H9 (cell line): Measurements from ENCODE around the gene VWC2. TPM values are rescaled to one million over a fixed set of nuclear protein-coding genes. Genes with fewer than 3 reads are reported as not detected.

ENCODE experiments used
- DNase-seq: peaks from one replicate; pipeline ENCODE4 v3.0.0-alpha.2; 2017
- H2AFZ ChIP-seq: one replicate; pipeline ENCODE4 v1.6.1; 2013; ENCODE audit warnings: mild to moderate bottlenecking, low read length, control low read depth, moderate library complexity
- H2AK5ac ChIP-seq: 2 replicates; pipeline ENCODE4 v1.6.1; 2013; ENCODE audit warnings: low read length, control low read depth, mixed read lengths; ENCODE audit not compliant: insufficient read length
- H2BK120ac ChIP-seq: one replicate; pipeline ENCODE4 v1.6.1; 2013; ENCODE audit warnings: low read depth, mild to moderate bottlenecking, low read length, control low read depth, inconsistent platforms; ENCODE audit not compliant: poor library complexity, severe bottlenecking
- H2BK12ac ChIP-seq: 2 replicates; pipeline ENCODE4 v1.6.1; 2013; ENCODE audit warnings: low read length, control low read depth, mixed read lengths, low read depth; ENCODE audit not compliant: insufficient read length
- H2BK15ac ChIP-seq: 2 replicates; pipeline ENCODE4 v1.6.1; 2013; ENCODE audit warnings: low read depth, low read length, control low read depth
- H2BK20ac ChIP-seq: one replicate; pipeline ENCODE4 v1.6.1; 2013; ENCODE audit warnings: low read depth, mild to moderate bottlenecking, low read length, control low read depth, inconsistent platforms; ENCODE audit not compliant: poor library complexity, severe bottlenecking
- H2BK5ac ChIP-seq: 2 replicates; pipeline ENCODE4 v1.6.1; 2013; ENCODE audit warnings: low read length, control low read depth, mixed read lengths; ENCODE audit not compliant: insufficient read length
- H3K14ac ChIP-seq: 2 replicates; pipeline ENCODE4 v1.6.1; 2013; ENCODE audit warnings: low read length, control low read depth; ENCODE audit not compliant: insufficient read depth
- H3K18ac ChIP-seq: 2 replicates; pipeline ENCODE4 v1.6.1; 2013; ENCODE audit warnings: low read depth, mild to moderate bottlenecking, mixed read lengths, low read length, control low read depth; ENCODE audit not compliant: insufficient read length
- H3K23ac ChIP-seq: 2 replicates; pipeline ENCODE4 v1.6.1; 2013; ENCODE audit warnings: low read length, control low read depth, mixed read lengths, low read depth; ENCODE audit not compliant: insufficient read length
- H3K23me2 ChIP-seq: 2 replicates; pipeline ENCODE4 v1.6.1; 2013; ENCODE audit warnings: low read depth, mild to moderate bottlenecking, mixed read lengths, low read length, control low read depth; ENCODE audit not compliant: insufficient read length, poor library complexity, severe bottlenecking
- H3K27ac ChIP-seq: 2 replicates; pipeline ENCODE4 v1.5.1; 2013; ENCODE audit warnings: low read length, control low read depth, mixed read lengths, low read depth; ENCODE audit not compliant: insufficient read length
- H3K27me3 ChIP-seq: 2 replicates; pipeline ENCODE4 v1.6.1; 2013; ENCODE audit warnings: low read length, control low read depth, inconsistent platforms; ENCODE audit not compliant: insufficient read depth
- H3K4ac ChIP-seq: 2 replicates; pipeline ENCODE4 v1.6.1; 2013; ENCODE audit warnings: low read depth, mild to moderate bottlenecking, control low read depth, inconsistent platforms, low read length, moderate library complexity
- H3K4me1 ChIP-seq: 2 replicates; pipeline ENCODE4 v1.6.1; 2013; ENCODE audit warnings: low read length, control low read depth, inconsistent platforms; ENCODE audit not compliant: insufficient read depth
- H3K4me2 ChIP-seq: 2 replicates; pipeline ENCODE4 v1.6.1; 2013; ENCODE audit warnings: low read length, control low read depth, mixed read lengths; ENCODE audit not compliant: insufficient read length, insufficient read depth
- H3K56ac ChIP-seq: 2 replicates; pipeline ENCODE4 v1.6.1; 2013; ENCODE audit warnings: low read depth, mild to moderate bottlenecking, mixed read lengths, low read length, control low read depth; ENCODE audit not compliant: insufficient read length
- H3K79me1 ChIP-seq: 2 replicates; pipeline ENCODE4 v1.6.1; 2013; ENCODE audit warnings: low read depth, mild to moderate bottlenecking, moderate library complexity, low read length, control low read depth, inconsistent platforms; ENCODE audit not compliant: insufficient read depth, poor library complexity, severe bottlenecking
- H3K79me2 ChIP-seq: 2 replicates; pipeline ENCODE4 v1.6.1; 2013; ENCODE audit warnings: low read length, control low read depth, inconsistent platforms; ENCODE audit not compliant: insufficient read depth
- H3K9ac ChIP-seq: 2 replicates; pipeline ENCODE4 v1.6.1; 2013; ENCODE audit warnings: low read length, control low read depth, mixed read lengths; ENCODE audit not compliant: insufficient read length; ENCODE audit errors: extremely low read depth
- H3K9me3 ChIP-seq: one replicate; pipeline ENCODE4 v1.6.1; 2013; ENCODE audit warnings: low read depth, low read length, inconsistent platforms; ENCODE audit not compliant: control insufficient read depth
- H3T11ph ChIP-seq: one replicate; pipeline ENCODE4 v1.6.1; 2013; ENCODE audit warnings: mild to moderate bottlenecking, low read length, control low read depth, inconsistent platforms
- H4K20me1 ChIP-seq: one replicate; pipeline ENCODE4 v1.6.1; 2013; ENCODE audit not compliant: control insufficient read depth, insufficient read length, insufficient read depth
- H4K5ac ChIP-seq: 2 replicates; pipeline ENCODE4 v1.6.1; 2013; ENCODE audit warnings: low read depth, mild to moderate bottlenecking, mixed read lengths, low read length, control low read depth; ENCODE audit not compliant: insufficient read length
- H4K8ac ChIP-seq: replicated peaks from 2 replicates; pipeline ENCODE4 v1.6.1; 2013; ENCODE audit warnings: low read length, control low read depth, mixed read lengths, low read depth; ENCODE audit not compliant: insufficient read length
- H4K91ac ChIP-seq: 2 replicates; pipeline ENCODE4 v1.6.1; 2013; ENCODE audit warnings: low read depth, mild to moderate bottlenecking, moderate library complexity, mixed read lengths, low read length, control low read depth; ENCODE audit not compliant: insufficient read length
- H3K27ac Mint-ChIP-seq, 3 experiments: 2 replicates in 2 of 3; 3 replicates in 1 of 3; pipeline ENCODE4 v1.8.0; 2020 to 2021; ENCODE audit warnings: mixed read lengths in 3 of 3, mild to moderate bottlenecking in 1 of 3, moderate library complexity in 1 of 3
- H3K27me3 Mint-ChIP-seq: 2 replicates; pipeline ENCODE4 v1.8.0; 2021; ENCODE audit warnings: low read depth, mild to moderate bottlenecking, moderate library complexity, mixed read lengths
- H3K36me3 Mint-ChIP-seq, 3 experiments: 2 replicates in 2 of 3; 3 replicates in 1 of 3; pipeline ENCODE4 v1.8.0; 2020 to 2021; ENCODE audit warnings: low read depth in 3 of 3, mixed read lengths in 3 of 3; ENCODE audit not compliant: insufficient read depth in 1 of 3
- H3K4me1 Mint-ChIP-seq, 2 experiments: 2 replicates each; pipeline ENCODE4 v1.8.0; 2020; ENCODE audit warnings: mixed read lengths in 2 of 2
- H3K4me3 Mint-ChIP-seq, 2 experiments: 2 replicates in 1 of 2; 3 replicates in 1 of 2; pipeline ENCODE4 v1.8.0; 2020 to 2021; ENCODE audit warnings: mild to moderate bottlenecking in 2 of 2, mixed read lengths in 2 of 2, moderate library complexity in 1 of 2
- H3K9me3 Mint-ChIP-seq, 2 experiments: 2 replicates in 1 of 2; 3 replicates in 1 of 2; pipeline ENCODE4 v1.8.0; 2020; ENCODE audit warnings: mild to moderate bottlenecking in 2 of 2, mixed read lengths in 2 of 2, moderate library complexity in 1 of 2
- WGBS: extraction: QIAGEN DNeasy Blood & Tissue Kit; methylation state at CpG from one replicate; pipeline ENCODE4 v1.1.7; 2013; ENCODE audit warnings: missing lambda C conversion rate, low lambda C conversion rate, mixed read lengths; ENCODE audit not compliant: insufficient read length; ENCODE audit errors: extremely low coverage; 5-methylcytosine and 5-hydroxymethylcytosine counted together
- total RNA-seq: library from RNA; stranded (reverse); gene quantifications from 2 replicates; pipeline ENCODE4 v1.2.1, GENCODE V29; 2021
- TF ChIP-seq, protein P1 (sequence below): fragments of 200-600 bp; sonication (generic); conservative IDR thresholded peaks from 3 replicates; pipeline ENCODE4 v1.8.0; 2021; ENCODE audit warnings: antibody characterized with exemption, mild to moderate bottlenecking

VWC2 gene
- total RNA-seq, 1 experiment from 2014 or later = 0.02 TPM

DNA sequence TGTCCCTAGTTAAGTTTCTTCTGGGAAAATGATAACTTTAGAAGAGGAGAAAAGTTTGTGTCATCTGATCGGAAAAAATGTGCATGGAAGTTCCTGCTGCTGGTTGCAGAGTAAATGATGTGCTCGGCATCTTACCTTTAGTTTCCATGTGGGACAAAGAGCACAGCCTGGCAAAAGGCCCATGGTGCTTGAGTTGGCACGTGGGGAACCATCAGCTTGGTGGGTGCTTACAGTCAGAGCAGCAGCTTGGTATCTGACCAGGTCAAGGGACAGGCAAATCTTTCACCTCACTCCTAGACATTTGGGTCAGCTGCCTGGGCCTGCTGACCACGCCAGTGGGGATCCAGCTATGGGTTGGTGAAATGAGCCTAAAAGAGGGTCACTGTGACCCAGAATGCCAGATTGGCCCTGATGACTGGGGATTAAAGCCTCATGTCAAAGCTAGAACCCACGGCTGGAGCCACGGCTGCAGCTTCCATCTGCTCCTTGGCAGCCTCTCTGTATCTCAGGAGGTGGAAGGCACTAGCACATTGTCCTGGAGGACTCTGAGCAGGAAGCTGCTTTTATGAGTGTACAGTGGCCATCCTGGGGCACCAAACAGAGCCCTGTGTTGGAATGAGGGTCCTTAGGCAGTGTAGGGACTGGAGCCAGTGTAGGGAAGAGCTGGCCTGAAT is 24.7 kb downstream of the VWC2 start:
- no peak overlapping the region for H2BK120ac ChIP-seq
- Mint-ChIP-seq H3K4me3 (no peak overlapping the region), H3K27ac (no peak overlapping the region), H3K4me1 (no peaks in the 10 kb centered on the region), H3K36me3 (no peaks in the 10 kb centered on the region; a peak in 1 of 7 replicates), H3K27me3 (no peaks in the 10 kb centered on the region), H3K9me3 (no peaks in the 10 kb centered on the region)
- no peak overlapping the region for H3K14ac ChIP-seq
- H3K23me2 ChIP-seq = no peaks in the 10 kb centered on the region
- no peak overlapping the region for H3K23ac ChIP-seq
- no peak overlapping the region for H2AK5ac ChIP-seq
- H3T11ph ChIP-seq = no peak overlapping the region
- H3K9me3 ChIP-seq = no peaks in the 10 kb centered on the region
- WGBS = no CpG with 5 or more reads among the region's 6 CpGs
- no peak overlapping the region for H4K8ac ChIP-seq
- H3K4me2 ChIP-seq = no peak overlapping the region
- DNase-seq = no peak
- no peaks in the 10 kb centered on the region for H3K79me2 ChIP-seq
- H3K27me3 ChIP-seq = no peaks in the 10 kb centered on the region
- H2BK20ac ChIP-seq = no peak overlapping the region
- H4K91ac ChIP-seq = no peak overlapping the region
- no peak overlapping the region for H3K56ac ChIP-seq
- no peak overlapping the region for H4K5ac ChIP-seq
- no peak overlapping the region for H2BK15ac ChIP-seq
- H3K18ac ChIP-seq = no peak overlapping the region
- H3K4me1 ChIP-seq = no peaks in the 10 kb centered on the region
- H3K4ac ChIP-seq = no peak overlapping the region
- no peak overlapping the region for H2BK12ac ChIP-seq
- no peak overlapping the region for H2AFZ ChIP-seq
- TF ChIP-seq, protein P1, sequence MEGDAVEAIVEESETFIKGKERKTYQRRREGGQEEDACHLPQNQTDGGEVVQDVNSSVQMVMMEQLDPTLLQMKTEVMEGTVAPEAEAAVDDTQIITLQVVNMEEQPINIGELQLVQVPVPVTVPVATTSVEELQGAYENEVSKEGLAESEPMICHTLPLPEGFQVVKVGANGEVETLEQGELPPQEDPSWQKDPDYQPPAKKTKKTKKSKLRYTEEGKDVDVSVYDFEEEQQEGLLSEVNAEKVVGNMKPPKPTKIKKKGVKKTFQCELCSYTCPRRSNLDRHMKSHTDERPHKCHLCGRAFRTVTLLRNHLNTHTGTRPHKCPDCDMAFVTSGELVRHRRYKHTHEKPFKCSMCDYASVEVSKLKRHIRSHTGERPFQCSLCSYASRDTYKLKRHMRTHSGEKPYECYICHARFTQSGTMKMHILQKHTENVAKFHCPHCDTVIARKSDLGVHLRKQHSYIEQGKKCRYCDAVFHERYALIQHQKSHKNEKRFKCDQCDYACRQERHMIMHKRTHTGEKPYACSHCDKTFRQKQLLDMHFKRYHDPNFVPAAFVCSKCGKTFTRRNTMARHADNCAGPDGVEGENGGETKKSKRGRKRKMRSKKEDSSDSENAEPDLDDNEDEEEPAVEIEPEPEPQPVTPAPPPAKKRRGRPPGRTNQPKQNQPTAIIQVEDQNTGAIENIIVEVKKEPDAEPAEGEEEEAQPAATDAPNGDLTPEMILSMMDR = no peak
- no peaks in the 10 kb centered on the region for H4K20me1 ChIP-seq
- no peak overlapping the region for H2BK5ac ChIP-seq
- H3K79me1 ChIP-seq = no peaks in the 10 kb centered on the region
- H3K27ac ChIP-seq = no peak overlapping the region
- no peak overlapping the region for H3K9ac ChIP-seq
